Activated naive CD8-positive, alpha-beta T cell treated with anti-CD3 and anti-CD28 coated beads for 36 hours (primary cell): ENCODE data around the gene CDK10. TPM values are rescaled to one million over a fixed set of nuclear protein-coding genes. Genes with fewer than 3 reads are reported as not detected.
"Not testable (repeated sequence)": the region's sequence is repeated elsewhere in the genome, so short reads cannot be mapped to it uniquely, and the experiment has no call there.

Experiments used
- DNase-seq: peaks from one replicate; pipeline ENCODE4 v3.0.0; 2021
- H3K27ac Mint-ChIP-seq: one replicate; pipeline ENCODE4 v1.8.0; 2022; ENCODE audit warnings: mild to moderate bottlenecking, moderate library complexity, mixed read lengths
- H3K27me3 Mint-ChIP-seq: one replicate; pipeline ENCODE4 v1.8.0; 2022; ENCODE audit warnings: mild to moderate bottlenecking, mixed read lengths
- H3K36me3 Mint-ChIP-seq: one replicate; pipeline ENCODE4 v1.8.0; 2021; ENCODE audit warnings: mild to moderate bottlenecking, mixed read lengths
- H3K4me1 Mint-ChIP-seq: one replicate; pipeline ENCODE4 v1.8.0; 2021; ENCODE audit warnings: mixed read lengths
- H3K4me3 Mint-ChIP-seq: one replicate; pipeline ENCODE4 v1.8.0; 2022; ENCODE audit warnings: mild to moderate bottlenecking, moderate library complexity, mixed read lengths
- H3K9me3 Mint-ChIP-seq: one replicate; pipeline ENCODE4 v1.8.0; 2022; ENCODE audit warnings: mixed read lengths
- total RNA-seq, 2 experiments: library from RNA; stranded (reverse); gene quantifications; one replicate each; pipeline ENCODE4 v1.2.3, GENCODE V29; 2021

CDK10 gene
- total RNA-seq, 2 experiments from 2014 or later, result 72.9 to 77.0 TPM

DNA sequence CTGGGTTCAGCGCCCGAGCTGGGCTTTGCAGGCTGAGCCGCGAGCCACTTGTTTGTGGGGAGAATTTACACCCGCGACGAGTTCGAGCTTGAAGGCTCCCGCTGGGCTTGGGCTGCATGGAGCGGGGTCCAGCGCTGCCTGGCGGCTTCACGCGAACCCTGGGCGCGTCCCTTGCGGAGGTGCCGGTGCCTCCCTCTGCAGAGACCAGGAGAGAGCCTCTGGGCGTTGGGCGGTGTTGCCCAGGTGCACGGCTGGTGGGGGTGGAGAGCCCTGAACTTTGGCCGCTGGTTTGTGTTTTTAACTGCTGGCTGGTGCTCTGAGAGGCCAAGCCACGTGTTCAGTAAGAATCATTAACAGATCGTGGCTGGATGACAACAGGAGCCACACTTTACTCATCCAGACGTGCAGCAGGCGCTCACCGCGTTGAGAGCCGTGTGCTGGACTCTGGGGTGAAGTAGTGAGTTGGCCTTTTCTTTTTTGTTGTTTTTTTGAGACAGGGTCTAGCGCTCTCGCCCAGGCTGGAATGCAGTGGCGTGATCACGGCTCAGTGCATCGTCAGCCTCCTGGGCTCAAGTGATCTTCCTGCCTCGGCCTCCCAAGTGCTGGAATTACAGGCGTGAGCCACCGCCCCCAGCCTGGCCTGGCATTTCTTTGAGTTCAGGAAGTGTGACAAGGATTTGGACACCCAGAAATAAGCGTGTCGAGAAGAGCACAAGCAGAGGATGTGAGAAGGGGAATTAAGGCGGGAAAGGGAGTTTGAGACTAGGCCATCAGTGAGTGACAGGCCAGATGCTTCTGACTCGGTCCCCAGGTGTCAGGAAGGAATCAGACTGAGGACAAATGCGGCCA, 827 bp downstream of the CDK10 start:
- Mint-ChIP-seq H3K27ac (peak overlapping the region; percentile 85), H3K36me3 (peaks cover 24% of the 10 kb centered on the region), H3K9me3 (peaks cover 2% of the 10 kb centered on the region), H3K4me1 (peaks cover 14% of the 10 kb centered on the region), H3K4me3 (peak overlapping the region; percentile 91), H3K27me3 (no peaks in the 10 kb centered on the region)
- DNase-seq, result no peak

DNA sequence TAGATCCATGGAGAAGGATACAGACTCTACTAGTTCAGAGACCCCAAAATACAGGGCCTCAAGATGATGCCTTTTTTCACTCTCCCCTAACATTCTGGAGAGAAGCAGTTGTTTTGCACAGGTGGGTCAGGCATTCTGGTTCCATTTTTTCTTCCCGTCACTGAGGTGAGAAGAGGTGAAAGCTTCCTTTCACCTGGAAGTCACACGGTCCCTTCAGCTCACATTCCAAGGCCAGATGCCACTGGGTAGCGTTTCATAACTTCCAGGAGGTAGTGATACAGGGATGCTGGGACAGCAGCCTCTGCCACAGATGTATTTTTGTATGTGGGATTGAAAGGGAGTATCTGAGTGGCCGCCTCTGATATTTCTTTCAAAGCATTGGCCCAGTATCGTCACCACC, 1.9 kb downstream of the CDK10 start:
- peaks cover 24% of the 10 kb centered on the region for H3K36me3 Mint-ChIP-seq
- DNase-seq, result no peak
- H3K27ac Mint-ChIP-seq, result no peak overlapping the region
- H3K9me3 Mint-ChIP-seq, result peaks cover 2% of the 10 kb centered on the region
- H3K4me1 Mint-ChIP-seq, result peaks cover 14% of the 10 kb centered on the region
- no peaks in the 10 kb centered on the region for H3K27me3 Mint-ChIP-seq
- peak overlapping the region; percentile 91 for H3K4me3 Mint-ChIP-seq

- no peak overlapping the region for H3K4me3 Mint-ChIP-seq
- no peak overlapping the region for H3K27ac Mint-ChIP-seq
- no peak for DNase-seq
- H3K4me1 Mint-ChIP-seq, result peaks cover 14% of the 10 kb centered on the region
- peaks cover 24% of the 10 kb centered on the region for H3K36me3 Mint-ChIP-seq
- no peaks in the 10 kb centered on the region for H3K27me3 Mint-ChIP-seq
- peaks cover 2% of the 10 kb centered on the region for H3K9me3 Mint-ChIP-seq
Observed at GRCh38 chr16:89689142-89689541, 2.7 kb downstream of the CDK10 start.

DNA sequence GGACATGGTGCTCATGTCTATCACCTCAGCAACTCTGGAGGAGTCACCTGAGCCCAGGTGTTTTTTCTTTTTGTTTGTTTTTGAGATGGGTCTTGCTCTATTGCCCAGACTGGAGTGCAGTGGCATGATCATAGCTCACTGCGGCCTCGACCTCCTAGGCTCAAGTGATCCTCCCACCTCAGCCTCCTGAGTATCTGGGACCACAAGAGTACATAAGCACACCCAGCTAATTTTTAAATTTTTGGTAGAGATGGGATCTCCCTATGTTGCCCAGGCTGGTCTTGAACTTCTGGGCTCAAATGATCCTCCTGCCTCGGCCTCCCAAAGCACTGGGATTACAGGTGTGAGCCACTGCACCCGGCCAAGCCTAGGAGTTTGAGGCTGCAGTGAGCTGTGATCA, 3.1 kb downstream of the CDK10 start:
- peaks cover 21% of the 10 kb centered on the region for H3K36me3 Mint-ChIP-seq
- not testable (repeated sequence) for H3K9me3 Mint-ChIP-seq, H3K27ac Mint-ChIP-seq, H3K4me3 Mint-ChIP-seq, H3K27me3 Mint-ChIP-seq, DNase-seq
- H3K4me1 Mint-ChIP-seq, result peaks cover 14% of the 10 kb centered on the region

- Mint-ChIP-seq H3K4me1 (peaks cover 14% of the 10 kb centered on the region), H3K36me3 (peaks cover 17% of the 10 kb centered on the region), H3K9me3 (no peaks in the 10 kb centered on the region), H3K27me3 (no peaks in the 10 kb centered on the region), H3K27ac (no peak overlapping the region), H3K4me3 (no peak overlapping the region)
- DNase-seq, result no peak
Observed at GRCh38 chr16:89690392-89690901, 4.0 kb downstream of the CDK10 start.

GRCh38 chr16:89691231-89691985, 4.9 kb downstream of the CDK10 start:
- H3K4me3 Mint-ChIP-seq, result no peak overlapping the region
- no peak overlapping the region for H3K27ac Mint-ChIP-seq
- no peak for DNase-seq
- H3K9me3 Mint-ChIP-seq, result no peaks in the 10 kb centered on the region
- H3K27me3 Mint-ChIP-seq, result no peaks in the 10 kb centered on the region
- peaks cover 12% of the 10 kb centered on the region for H3K36me3 Mint-ChIP-seq
- H3K4me1 Mint-ChIP-seq, result peaks cover 10% of the 10 kb centered on the region

DNA sequence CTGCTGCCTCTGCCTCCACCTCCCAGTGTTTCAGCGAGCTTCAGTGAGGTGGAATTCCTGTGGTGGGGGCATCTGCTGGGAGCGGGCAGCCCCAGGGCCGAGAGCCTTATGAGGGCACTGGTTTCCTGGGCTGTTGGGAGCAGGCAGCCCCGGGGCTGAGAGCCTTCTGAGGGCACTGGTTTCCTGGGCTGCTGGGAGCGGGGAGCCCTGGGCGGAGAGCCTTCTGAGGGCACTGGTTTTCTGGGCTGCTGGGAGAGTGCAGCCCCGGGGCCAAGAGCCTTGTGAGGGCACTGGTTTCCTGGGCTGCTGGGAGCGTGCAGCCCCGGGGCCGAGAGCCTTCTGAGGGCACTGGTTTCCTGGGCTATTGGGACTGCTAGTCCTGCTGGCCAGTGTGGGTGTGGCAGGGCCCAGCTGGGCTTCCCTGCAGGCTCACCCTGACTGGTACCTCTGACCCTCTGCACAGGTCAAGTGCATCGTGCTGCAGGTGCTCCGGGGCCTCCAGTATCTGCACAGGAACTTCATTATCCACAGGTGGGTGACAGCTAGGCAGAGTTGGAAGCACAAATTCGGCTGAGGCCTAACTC, 5.6 kb downstream of the CDK10 start:
- no peaks in the 10 kb centered on the region for H3K9me3 Mint-ChIP-seq
- peaks cover 12% of the 10 kb centered on the region for H3K36me3 Mint-ChIP-seq
- DNase-seq, result no peak
- no peaks in the 10 kb centered on the region for H3K27me3 Mint-ChIP-seq
- H3K4me1 Mint-ChIP-seq, result peaks cover 10% of the 10 kb centered on the region
- no peak overlapping the region for H3K4me3 Mint-ChIP-seq
- H3K27ac Mint-ChIP-seq, result no peak overlapping the region

DNA sequence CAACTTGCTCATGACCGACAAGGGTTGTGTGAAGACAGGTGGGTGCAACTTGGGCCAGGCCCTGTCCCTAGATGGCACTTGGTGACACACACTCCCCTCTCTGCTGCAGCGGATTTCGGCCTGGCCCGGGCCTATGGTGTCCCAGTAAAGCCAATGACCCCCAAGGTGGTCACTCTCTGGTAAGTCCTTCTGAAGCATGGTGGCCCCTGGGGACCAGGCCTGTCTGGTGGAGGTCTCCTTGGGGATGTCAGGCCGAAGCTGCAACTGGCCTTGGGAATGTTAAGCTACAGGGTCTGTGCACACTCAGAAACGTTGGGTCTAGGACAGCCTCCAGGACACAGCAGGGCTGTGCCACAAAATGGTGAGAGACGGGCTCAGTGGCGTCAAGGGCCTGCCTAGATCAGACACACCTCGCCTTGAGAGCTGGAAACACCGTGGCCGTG, 6.8 kb downstream of the CDK10 start:
- H3K36me3 Mint-ChIP-seq, result peaks cover 6% of the 10 kb centered on the region
- DNase-seq, result no peak
- H3K9me3 Mint-ChIP-seq, result no peaks in the 10 kb centered on the region
- H3K27me3 Mint-ChIP-seq, result no peaks in the 10 kb centered on the region
- no peak overlapping the region for H3K4me3 Mint-ChIP-seq
- H3K27ac Mint-ChIP-seq, result no peak overlapping the region
- peaks cover 2% of the 10 kb centered on the region for H3K4me1 Mint-ChIP-seq

- no peak overlapping the region for H3K27ac Mint-ChIP-seq
- no peak for DNase-seq
- H3K36me3 Mint-ChIP-seq, result peaks cover 7% of the 10 kb centered on the region
- H3K4me3 Mint-ChIP-seq, result no peak overlapping the region
- no peaks in the 10 kb centered on the region for H3K4me1 Mint-ChIP-seq
- H3K9me3 Mint-ChIP-seq, result no peaks in the 10 kb centered on the region
- no peaks in the 10 kb centered on the region for H3K27me3 Mint-ChIP-seq
Observed at GRCh38 chr16:89693931-89694783, 7.7 kb downstream of the CDK10 start.

DNA sequence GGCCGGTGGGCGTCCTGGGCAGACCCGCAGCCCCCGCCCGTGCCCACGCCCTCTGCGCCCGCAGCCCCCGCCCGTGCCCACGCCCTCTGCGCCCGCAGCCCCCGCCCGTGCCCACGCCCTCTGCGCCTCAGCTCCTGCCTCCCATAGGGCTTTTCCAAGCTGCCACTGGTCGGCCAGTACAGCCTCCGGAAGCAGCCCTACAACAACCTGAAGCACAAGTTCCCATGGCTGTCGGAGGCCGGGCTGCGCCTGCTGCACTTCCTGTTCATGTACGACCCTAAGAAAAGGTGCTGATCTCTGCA, 8.2 kb downstream of the CDK10 start:
- not testable (repeated sequence) for DNase-seq, H3K9me3 Mint-ChIP-seq, H3K27ac Mint-ChIP-seq, H3K36me3 Mint-ChIP-seq, H3K4me1 Mint-ChIP-seq, H3K4me3 Mint-ChIP-seq, H3K27me3 Mint-ChIP-seq

GRCh38 chr16:89695086-89695874, 8.8 kb downstream of the CDK10 start:
- Mint-ChIP-seq H3K36me3 (peaks cover 4% of the 10 kb centered on the region), H3K4me3 (no peak overlapping the region), H3K4me1 (peaks cover 6% of the 10 kb centered on the region), H3K9me3 (no peaks in the 10 kb centered on the region), H3K27me3 (no peaks in the 10 kb centered on the region), H3K27ac (no peak overlapping the region)
- no peak for DNase-seq

GRCh38 chr16:89695875-89696669, 9.6 kb downstream of the CDK10 start:
- Mint-ChIP-seq H3K4me3 (no peak overlapping the region), H3K4me1 (peaks cover 6% of the 10 kb centered on the region), H3K36me3 (peaks cover 1% of the 10 kb centered on the region), H3K27me3 (no peaks in the 10 kb centered on the region), H3K9me3 (no peaks in the 10 kb centered on the region), H3K27ac (no peak overlapping the region)
- DNase-seq, result no peak

DNA sequence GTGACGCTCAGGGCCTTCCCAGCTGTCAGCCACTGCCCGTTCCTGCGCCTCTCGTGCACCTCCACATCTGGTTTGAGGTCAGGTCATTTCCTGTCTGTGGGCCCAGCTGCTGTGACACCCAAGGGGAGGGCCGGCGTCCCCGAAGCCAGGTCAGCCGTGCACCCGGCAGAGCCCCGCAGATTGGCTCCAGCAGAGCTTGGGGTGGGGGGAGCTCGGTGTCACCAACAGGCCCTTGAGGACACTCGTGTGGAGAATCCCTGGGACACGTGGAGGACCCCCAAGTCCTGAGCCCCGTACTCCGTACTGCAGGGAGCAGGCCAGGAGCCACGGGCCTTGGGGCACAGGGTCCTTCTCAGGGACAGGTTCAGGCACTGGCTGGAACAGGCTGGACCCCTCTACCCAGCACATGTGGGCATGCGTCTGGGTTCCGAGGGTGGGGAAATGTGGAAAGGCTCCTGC, 10.2 kb downstream of the CDK10 start:
- no peak overlapping the region for H3K27ac Mint-ChIP-seq

More for the DNA sequence above, 10.2 kb downstream of the CDK10 start:
- Mint-ChIP-seq H3K4me1 (peaks cover 6% of the 10 kb centered on the region), H3K27me3 (no peaks in the 10 kb centered on the region), H3K9me3 (no peaks in the 10 kb centered on the region), H3K4me3 (no peak overlapping the region), H3K36me3 (peaks cover 1% of the 10 kb centered on the region)
- DNase-seq, result no peak
